ENCODE data around the gene RAD54L. TPM values are rescaled to one million over a fixed set of nuclear protein-coding genes. Genes with fewer than 3 reads are reported as not detected.

RAD54L gene
- total and polyA plus RNA-seq, 2 of the 4 experiments (the other 2 are of a cell fraction), result 4.8 to 10.6 TPM

GRCh38 chr1:46289134-46289494 is 41.6 kb downstream of the RAD54L start:
- BruUV-seq (replicated peaks), result no TSS peak
- peak overlapping the region; percentile 7; the same call in 1 of the 2 replicates for H3K4me2 ChIP-seq (ENCODE audit: low read depth, low read length)
- ChIA-PET POLR2A (ENCODE audit: unreplicated experiment) (no interaction called here), CTCF (interaction anchor here (1.4 kb wide), 1 partner anchor 65 kb away, joined by 3 read pairs; no protein-coding TSS in a partner anchor)
- DNase-seq (no peak), ATAC-seq (ENCODE audit: low read depth) (no peak)
- H2BK20ac ChIP-seq (ENCODE audit: low read depth, low read length), result no peak overlapping the region
- no peak overlapping the region for H3K4ac ChIP-seq (ENCODE audit: low read depth, low read length)
- no peaks in the 10 kb centered on the region for H3K27me3 ChIP-seq (ENCODE audit: control insufficient read depth, insufficient read depth, low read length)
- dilution Hi-C loops (cut with HindIII; ENCODE audit: low sequenced_read_pairs, unreplicated experiment) (no loop called here), in situ Hi-C loops (cut with MboI; ENCODE audit: low sequenced_read_pairs) (no loop called here), intact Hi-C loops (cut with micrococcal nuclease) (no loop called here)
- H3K9me1 ChIP-seq (ENCODE audit: insufficient read depth, low read length), result peaks cover 11% of the 10 kb centered on the region
- peak overlapping the region; percentile 75; the same call in 1 of the 2 replicates for H3K23ac ChIP-seq (ENCODE audit: low read depth, low read length)
- H4K8ac ChIP-seq (ENCODE audit: low read depth in 2 of 2, low read length in 2 of 2), result peak overlapping the region in 1 of 2 experiments; percentile 46; a peak in 1 of 4 replicates
- H4K91ac ChIP-seq (ENCODE audit: insufficient read depth, low read depth, low read length), result no peak overlapping the region
- no peak overlapping the region for H2BK120ac ChIP-seq (ENCODE audit: low read depth, low read length)
- peaks cover 13% of the 10 kb centered on the region for H3K4me1 ChIP-seq (ENCODE audit: control insufficient read depth, insufficient read depth, low read length)
- peak overlapping the region; percentile 79; the same call in 1 of the 2 replicates for H3K14ac ChIP-seq (replicated peaks; ENCODE audit: low read depth, low read length)
- 95% methylated on average over 3 of the region's 5 CpGs; no CpG with 5 or more reads in 1 of the 2 experiments for WGBS, 2 experiments (ENCODE audit: extremely low coverage in 2 of 2, insufficient read length in 1 of 2)
- no peak overlapping the region for H3K56ac ChIP-seq (ENCODE audit: extremely low read depth, insufficient read depth, low read length)
- no peak overlapping the region for H2AFZ ChIP-seq (replicated peaks; ENCODE audit: low read length, poor library complexity)
- no peak for TF ChIP-seq POLR2A (IDR thresholded peaks at IDR 0.05; ENCODE audit: low read depth, low read length)
- no peak for TF ChIP-seq NFE2L2 (IDR thresholded peaks at IDR 0.05; ENCODE audit: low read depth, low read length)
- no peak for TF ChIP-seq MAZ (IDR thresholded peaks at IDR 0.05; ENCODE audit: borderline replicate concordance, low read depth, low read length)
- no peak for TF ChIP-seq MAFK (IDR thresholded peaks at IDR 0.05; ENCODE audit: low read depth, low read length)
- TF ChIP-seq RFX5 (IDR thresholded peaks at IDR 0.05; ENCODE audit: low read depth, low read length), result no peak
- TF ChIP-seq SMC3 (IDR thresholded peaks at IDR 0.05; ENCODE audit: low read depth, low read length), result no peak
- no peak for TF ChIP-seq FOS (IDR thresholded peaks at IDR 0.05; ENCODE audit: low read depth, low read length)
- TF ChIP-seq CTCF (conservative IDR thresholded peaks at IDR 0.05; ENCODE audit: low read depth, low read length), result no peak
- no peak for TF ChIP-seq ELK1 (IDR thresholded peaks at IDR 0.05; ENCODE audit: borderline replicate concordance, low read depth, low read length)
- no peak for TF ChIP-seq CEBPB (IDR thresholded peaks at IDR 0.05; ENCODE audit: low read depth, low read length)
- TF ChIP-seq MXI1 (IDR thresholded peaks at IDR 0.05; ENCODE audit: borderline replicate concordance, low read depth, low read length), result no peak
- no peak for TF ChIP-seq RCOR1 (IDR thresholded peaks at IDR 0.05; ENCODE audit: insufficient replicate concordance, low read length)
- no peak for TF ChIP-seq BHLHE40 (IDR thresholded peaks at IDR 0.05; ENCODE audit: low read depth, low read length)
- no peak for TF ChIP-seq USF2 (IDR thresholded peaks at IDR 0.05; ENCODE audit: low read depth, low read length)
- TF ChIP-seq CHD1 (IDR thresholded peaks at IDR 0.05; ENCODE audit: low read depth, low read length), result no peak
- no peak overlapping the region for H3K27ac ChIP-seq (ENCODE audit: insufficient read depth, low read length)
- H4K5ac ChIP-seq (ENCODE audit: low read depth, low read length), result no peak overlapping the region
- H3K79me1 ChIP-seq (ENCODE audit: low read depth in 1 of 2, low read length in 2 of 2), result peaks cover 33 to 68% of the 10 kb centered on the region in 2 experiments
- no peak overlapping the region for H3K4me3 ChIP-seq (ENCODE audit: insufficient read depth, low read depth, low read length)
- peak overlapping the region; percentile 80 for H2BK5ac ChIP-seq (ENCODE audit: low read depth, low read length, poor library complexity, severe bottlenecking)
- no peak overlapping the region for H3K9ac ChIP-seq (ENCODE audit: low read depth, low read length)
- no peak overlapping the region for H2AK5ac ChIP-seq (ENCODE audit: low read depth, low read length)
- H2BK15ac ChIP-seq (ENCODE audit: low read depth, low read length), result no peak overlapping the region
- no peak overlapping the region for H2AK9ac ChIP-seq (replicated peaks; ENCODE audit: low read depth, low read length, poor library complexity)
- no peaks in the 10 kb centered on the region for H3K9me3 ChIP-seq (ENCODE audit: control insufficient read depth, insufficient read depth, low read length)
- H3K36me3 ChIP-seq (ENCODE audit: control insufficient read depth, insufficient read depth, low read length), result peaks cover 37% of the 10 kb centered on the region
- peaks cover 30% of the 10 kb centered on the region for H4K20me1 ChIP-seq (ENCODE audit: insufficient read depth, low read length)
- H3K18ac ChIP-seq (ENCODE audit: low read depth, low read length), result peak overlapping the region; percentile 24; the same call in 1 of the 2 replicates
